Kidney epithelial cell (primary cell): ENCODE results near the gene ZNF23. TPM values are rescaled to one million over a fixed set of nuclear protein-coding genes. Genes with fewer than 3 reads are reported as not detected.

ENCODE experiments used
- DNase-seq: peaks from one replicate; pipeline ENCODE4 v3.0.0-alpha.2; 2010; ENCODE audit warnings: low read depth
- H3K27me3 ChIP-seq: 2 replicates; pipeline ENCODE4 v1.6.0; 2011; ENCODE audit warnings: low read length; ENCODE audit not compliant: control insufficient read depth, insufficient read depth
- H3K36me3 ChIP-seq: 2 replicates; pipeline ENCODE4 v1.5.1; 2011; ENCODE audit warnings: low read length; ENCODE audit not compliant: control insufficient read depth, insufficient read depth
- H3K4me3 ChIP-seq: 2 replicates; pipeline ENCODE4 v1.5.1; 2011; ENCODE audit warnings: low read depth, mild to moderate bottlenecking, control low read depth, low read length
- CTCF ChIP-seq: IDR thresholded peaks from 2 replicates; pipeline ENCODE4 v1.5.1; 2011; ENCODE audit warnings: mild to moderate bottlenecking, moderate library complexity, low read length, control low read depth, inconsistent platforms; ENCODE audit not compliant: insufficient read depth, poor library complexity, severe bottlenecking
- total RNA-seq: library from RNA; depleted of rRNA; stranded (reverse); fragments of >200 nt; gene quantifications from 2 replicates; pipeline ENCODE4 v1.2.3, GENCODE V29; 2015

ZNF23 gene
- total RNA-seq, 1 donor from 2014 or later: 8.0 TPM

DNA sequence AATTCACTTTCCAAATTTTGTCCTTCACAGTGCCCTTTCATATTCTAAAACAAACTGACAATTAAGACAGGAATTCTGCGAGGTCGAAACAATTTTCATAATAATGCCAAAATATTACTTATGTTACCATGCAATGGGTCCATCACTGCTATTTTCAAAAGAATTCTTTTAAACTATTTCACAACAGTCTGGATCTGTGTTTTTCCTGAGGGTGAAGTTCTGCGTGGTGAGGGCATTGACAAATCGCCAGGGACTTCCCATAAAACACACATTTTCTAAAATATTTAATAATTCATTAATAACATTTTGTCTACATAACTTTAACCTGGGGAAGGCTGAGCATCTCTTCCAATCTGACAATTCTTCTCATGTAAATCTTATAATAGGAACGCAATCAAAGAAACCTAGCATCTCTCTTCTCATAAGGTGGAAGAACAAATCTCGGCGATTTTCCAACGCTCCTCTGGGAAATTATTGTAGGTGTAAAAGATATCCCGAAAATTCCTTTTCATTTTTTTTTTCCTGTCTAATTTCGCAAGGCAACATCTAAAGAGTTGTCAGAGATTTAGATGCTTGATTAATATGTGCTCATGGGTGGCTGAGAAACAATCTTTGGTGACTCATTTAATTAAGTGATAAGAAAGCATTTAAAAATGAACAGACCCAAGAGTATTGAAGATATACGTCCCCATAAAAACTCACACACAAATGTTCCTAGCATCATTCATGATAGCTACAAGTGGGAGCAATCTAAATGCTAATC is 62.1 kb downstream of the ZNF23 start:
- Histone ChIP-seq H3K27me3 (no peaks in the 10 kb centered on the region), H3K36me3 (no peaks in the 10 kb centered on the region), H3K4me3 (no peak overlapping the region)
- no peak for TF ChIP-seq CTCF
- DNase-seq: no peak

Other genes starting within 250 kb of the ZNF23 start
- 4.0 and 7.3 TPM in 2 replicates for gene HYDIN, start 231.5 kb downstream of the ZNF23 start, total RNA-seq
- gene CMTR2, start 172.8 kb downstream of the ZNF23 start, total RNA-seq: 30.9 and 36.9 TPM in 2 replicates
- 5.0 and 6.2 TPM in 2 replicates for gene CALB2, start 103.5 kb downstream of the ZNF23 start, total RNA-seq
- gene TLE7, start 20.2 kb downstream of the ZNF23 start, total RNA-seq: not detected in 2 replicates
- 3.6 and 5.1 TPM in 2 replicates for gene ZNF19, start 27.1 kb upstream of the ZNF23 start, total RNA-seq
- gene CHST4, start 64.2 kb upstream of the ZNF23 start, total RNA-seq: not detected in 2 replicates
- gene TAT, start 114.8 kb upstream of the ZNF23 start, total RNA-seq: 0.07 TPM in 1 of 2 replicates, not detected in the other
- gene MARVELD3, start 163.9 kb upstream of the ZNF23 start, total RNA-seq: 9.7 and 15.7 TPM in 2 replicates